ENCODE data around the gene ANHX. TPM values are rescaled to one million over a fixed set of nuclear protein-coding genes. Genes with fewer than 3 reads are reported as not detected.

The ANHX gene
- total and polyA plus RNA-seq, 4 donors = not detected

- DNase-seq (ENCODE audit: low spot score) = no peak
- TF ChIP-seq RXRA (IDR thresholded peaks at IDR 0.05) (no peak), ZBTB33 (IDR thresholded peaks at IDR 0.05) (no peak)
- peaks cover 0 to 2% (median 0%) of the 10 kb centered on the region in 4 donors for H3K36me3 ChIP-seq (ENCODE audit: control insufficient read depth in 4 of 4, insufficient read depth in 3 of 4, low read depth in 1 of 4, low read length in 3 of 4)
- no peak overlapping the region for H3K9ac ChIP-seq (ENCODE audit: low read depth in 1 of 2, low read length in 2 of 2)
- peaks cover 22 to 70% (median 38%) of the 10 kb centered on the region in 4 donors for H3K9me3 ChIP-seq (ENCODE audit: control insufficient read depth in 4 of 4, low read length in 3 of 4)
- H3K27me3 ChIP-seq (ENCODE audit: control insufficient read depth in 4 of 4, insufficient read depth in 4 of 4, low read length in 3 of 4) = no peaks in the 10 kb centered on the region
- peak overlapping the region in 2 of 3 donors; percentile 23 to 57 for H3K4me3 ChIP-seq (ENCODE audit: low read depth in 1 of 3, low read length in 3 of 3)
- no peaks in the 10 kb centered on the region for H3K4me1 ChIP-seq (ENCODE audit: control insufficient read depth in 4 of 4, insufficient read depth in 4 of 4, low read length in 3 of 4)
- no peak overlapping the region for H3K27ac ChIP-seq (ENCODE audit: low read depth in 1 of 2, low read length in 2 of 2)
- 81% methylated on average over 1 of the region's 1 CpG for WGBS
These were observed 63.2 kb downstream of the ANHX start for GRCh38 chr12:133172491-133172890.

Small RNA genes within 50 kb of the gene (small RNA-seq; reads per million reads assigned to genes)
- not detected for gene RF00019
- gene RNU6-717P = not detected

Other genes starting within 250 kb of the ANHX start
- gene ZNF26, start 249.5 kb downstream of the ANHX start, total RNA-seq = 1 to 10 TPM; 6.9 to 9.5 TPM
- gene ZNF26, start 249.5 kb downstream of the ANHX start, polyA plus RNA-seq = 1 to 10 TPM; 1.7 to 2.8 TPM
- 10 to 100 TPM in 1 of 2 donors, 1 to 10 TPM in 1; 9.5 to 15.6 TPM for gene ZNF84, start 198.4 kb downstream of the ANHX start, total RNA-seq
- 1 to 10 TPM; 3.2 to 4.8 TPM for gene ZNF84, start 198.4 kb downstream of the ANHX start, polyA plus RNA-seq
- gene ZNF140, start 155.0 kb downstream of the ANHX start, total RNA-seq = 10 to 100 TPM; 10.0 to 12.4 TPM
- gene ZNF140, start 155.0 kb downstream of the ANHX start, polyA plus RNA-seq = 1 to 10 TPM; 5.2 to 6.3 TPM
- 1 to 10 TPM in 1 of 2 donors, under 1 TPM in 1; 0.61 to 1.3 TPM for gene ZNF891, start 105.6 kb downstream of the ANHX start, total RNA-seq
- gene ZNF891, start 105.6 kb downstream of the ANHX start, polyA plus RNA-seq = under 1 TPM; 0.13 to 0.29 TPM
- 1 to 10 TPM; 5.4 to 5.6 TPM for gene ZNF10, start 105.2 kb downstream of the ANHX start, total RNA-seq
- 1 to 10 TPM; 1.8 to 3.1 TPM for gene ZNF10, start 105.2 kb downstream of the ANHX start, polyA plus RNA-seq
- gene ZNF268, start 54.4 kb downstream of the ANHX start, total RNA-seq = 10 to 100 TPM; 14.3 to 23.0 TPM
- 1 to 10 TPM; 4.8 to 7.1 TPM for gene ZNF268, start 54.4 kb downstream of the ANHX start, polyA plus RNA-seq

Measured in liver (tissue), 10 donors.